PC-9 (cell line): ENCODE results near the gene FASTKD2.

Source experiments
- EZH2 ChIP-seq: fragments of 200-600 bp; sonication (generic); IDR thresholded peaks from 2 replicates; pipeline ENCODE4 v1.8.0; 2017; ENCODE audit warnings: antibody characterized with exemption, low read depth
- TF ChIP-seq, protein P1 (sequence below): fragments of 200-600 bp; sonication (generic); conservative IDR thresholded peaks from 2 replicates; pipeline ENCODE4 v1.6.1; 2017; ENCODE audit warnings: mixed run types, antibody characterized with exemption, mild to moderate bottlenecking, moderate library complexity

DNA sequence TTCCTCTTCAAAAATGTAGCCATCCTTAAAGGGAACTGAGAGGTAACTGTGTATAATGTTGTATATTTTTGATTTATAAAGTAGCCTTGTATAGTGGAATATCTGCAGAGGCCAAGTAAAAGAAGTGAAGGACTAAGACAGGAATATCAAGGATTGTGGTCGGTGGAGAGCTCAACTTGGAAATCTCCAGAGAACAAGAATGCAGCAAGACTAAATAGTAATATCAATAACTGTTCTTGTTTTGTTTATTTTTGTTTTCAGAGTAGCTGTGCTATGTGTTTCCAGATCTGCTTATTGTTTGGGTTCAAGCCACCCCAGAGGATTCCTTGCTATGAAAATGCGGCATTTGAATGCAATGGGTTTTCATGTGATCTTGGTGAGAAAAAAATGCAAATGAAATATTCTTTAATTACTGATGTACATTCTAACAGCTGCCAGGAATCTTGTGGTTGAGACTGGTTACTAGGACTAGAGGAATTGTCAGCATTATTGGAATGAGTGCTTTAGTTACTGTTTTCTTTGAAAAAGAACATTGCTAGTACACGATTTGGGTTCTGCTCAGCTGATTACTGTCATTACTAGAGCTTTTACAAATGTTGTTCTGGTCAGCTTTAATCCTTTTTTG lies 25.0 kb downstream of the FASTKD2 start:
- TF ChIP-seq, protein P1, sequence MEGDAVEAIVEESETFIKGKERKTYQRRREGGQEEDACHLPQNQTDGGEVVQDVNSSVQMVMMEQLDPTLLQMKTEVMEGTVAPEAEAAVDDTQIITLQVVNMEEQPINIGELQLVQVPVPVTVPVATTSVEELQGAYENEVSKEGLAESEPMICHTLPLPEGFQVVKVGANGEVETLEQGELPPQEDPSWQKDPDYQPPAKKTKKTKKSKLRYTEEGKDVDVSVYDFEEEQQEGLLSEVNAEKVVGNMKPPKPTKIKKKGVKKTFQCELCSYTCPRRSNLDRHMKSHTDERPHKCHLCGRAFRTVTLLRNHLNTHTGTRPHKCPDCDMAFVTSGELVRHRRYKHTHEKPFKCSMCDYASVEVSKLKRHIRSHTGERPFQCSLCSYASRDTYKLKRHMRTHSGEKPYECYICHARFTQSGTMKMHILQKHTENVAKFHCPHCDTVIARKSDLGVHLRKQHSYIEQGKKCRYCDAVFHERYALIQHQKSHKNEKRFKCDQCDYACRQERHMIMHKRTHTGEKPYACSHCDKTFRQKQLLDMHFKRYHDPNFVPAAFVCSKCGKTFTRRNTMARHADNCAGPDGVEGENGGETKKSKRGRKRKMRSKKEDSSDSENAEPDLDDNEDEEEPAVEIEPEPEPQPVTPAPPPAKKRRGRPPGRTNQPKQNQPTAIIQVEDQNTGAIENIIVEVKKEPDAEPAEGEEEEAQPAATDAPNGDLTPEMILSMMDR = no peak
- TF ChIP-seq EZH2 = no peak
